ENCODE measurements around the gene SLC4A1.
A peak's percentile ranks its signal among the peaks of the same experiment; 100 is the strongest.
"Not testable (repeated sequence)": the region's sequence is repeated elsewhere in the genome, so short reads cannot be mapped to it uniquely, and the experiment has no call there.

Gene SLC4A1

DNA sequence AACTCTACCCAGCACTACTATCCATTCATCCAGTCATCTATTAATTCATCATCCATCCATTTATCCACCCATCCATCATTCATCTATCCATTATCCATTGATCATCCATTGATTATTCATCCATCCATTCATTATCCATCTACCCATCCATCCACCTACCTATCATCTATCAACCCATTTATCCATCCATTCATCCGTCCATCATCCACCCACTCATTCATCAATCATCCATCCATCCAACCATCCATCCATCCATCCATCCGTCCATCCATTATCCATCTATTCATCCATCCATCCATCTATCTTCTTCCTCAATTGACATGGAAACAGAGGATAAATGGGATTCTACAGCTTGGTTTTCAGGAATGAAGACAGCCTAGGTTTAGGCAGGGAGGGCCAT, 12.0 kb downstream of the SLC4A1 start:
- no peak for DNase-seq

DNA sequence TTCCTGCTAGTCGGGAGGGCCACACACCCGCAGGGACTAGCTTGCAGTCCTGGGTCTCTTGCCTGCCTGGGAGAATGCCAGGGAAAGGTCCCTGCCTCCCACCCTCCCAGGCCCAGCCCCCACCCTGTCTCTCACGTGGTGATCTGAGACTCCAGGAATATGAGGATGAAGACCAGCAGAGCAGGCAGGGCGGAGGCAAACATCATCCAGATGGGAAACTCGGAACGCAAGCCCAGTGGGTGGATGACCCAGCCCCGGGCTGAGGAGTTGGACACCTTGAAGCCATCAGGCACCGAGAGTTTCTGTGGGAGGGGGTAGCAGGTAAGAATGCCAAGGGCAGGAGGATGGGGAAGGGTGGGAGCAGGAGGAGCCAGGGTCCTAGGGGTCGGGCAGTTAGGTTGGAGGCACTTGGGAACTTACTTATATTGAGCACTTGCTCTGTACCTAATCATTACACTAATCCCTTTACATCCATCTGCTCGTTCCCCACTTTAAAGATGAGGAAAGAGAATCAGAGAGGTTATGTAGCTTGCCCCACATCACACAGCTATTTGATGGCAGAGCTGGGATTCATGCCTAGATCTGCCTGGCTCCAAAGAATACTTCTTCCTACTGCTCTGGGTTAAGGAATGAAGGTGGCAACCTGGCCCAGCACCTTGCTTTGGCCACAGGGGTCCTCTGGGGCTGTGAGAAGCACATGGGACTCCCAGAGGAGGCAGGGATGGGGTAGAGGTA, 13.4 kb downstream of the SLC4A1 start:
- DNase-seq = no peak

DNA sequence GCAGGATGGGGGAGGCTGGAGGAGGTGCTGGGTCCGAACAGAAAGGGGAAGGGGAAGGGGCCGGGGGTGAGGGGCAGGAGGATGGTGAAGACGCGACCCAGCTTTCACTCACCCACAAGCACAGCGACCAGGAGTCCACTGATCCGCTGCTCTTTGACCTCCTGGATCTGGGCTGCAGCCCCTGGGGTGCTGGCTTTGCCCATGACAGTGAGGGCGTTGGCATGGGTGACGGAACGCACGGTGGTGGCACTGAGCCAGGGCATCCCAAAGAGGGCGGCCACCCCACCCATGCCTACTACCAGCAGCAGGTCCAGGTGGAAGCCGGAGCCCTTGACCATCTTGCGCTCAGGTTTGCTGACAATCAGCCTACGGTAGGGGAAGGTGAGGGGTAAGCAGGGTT, 14.9 kb downstream of the SLC4A1 start:
- DNase-seq = no peak

DNA sequence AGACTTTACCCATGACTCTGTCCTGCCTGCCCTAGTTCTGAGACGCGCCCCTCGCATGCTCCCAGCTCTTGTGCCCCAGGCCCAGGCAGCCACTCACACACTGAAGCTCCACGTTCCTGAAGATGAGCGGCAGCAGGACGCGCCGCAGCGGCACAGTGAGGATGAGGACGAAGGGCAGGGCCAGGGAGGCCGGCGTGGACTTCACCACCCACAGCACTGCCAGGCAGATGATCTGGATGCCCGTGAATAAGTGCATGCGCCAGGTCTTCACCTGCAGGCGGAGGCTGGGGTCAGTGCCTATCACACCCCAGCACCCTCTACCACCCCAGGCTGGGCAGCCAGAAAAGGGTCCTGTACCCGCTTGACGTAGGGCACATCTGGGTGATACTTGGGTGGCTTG, 16.9 kb downstream of the SLC4A1 start:
- DNase-seq = no peak

DNA sequence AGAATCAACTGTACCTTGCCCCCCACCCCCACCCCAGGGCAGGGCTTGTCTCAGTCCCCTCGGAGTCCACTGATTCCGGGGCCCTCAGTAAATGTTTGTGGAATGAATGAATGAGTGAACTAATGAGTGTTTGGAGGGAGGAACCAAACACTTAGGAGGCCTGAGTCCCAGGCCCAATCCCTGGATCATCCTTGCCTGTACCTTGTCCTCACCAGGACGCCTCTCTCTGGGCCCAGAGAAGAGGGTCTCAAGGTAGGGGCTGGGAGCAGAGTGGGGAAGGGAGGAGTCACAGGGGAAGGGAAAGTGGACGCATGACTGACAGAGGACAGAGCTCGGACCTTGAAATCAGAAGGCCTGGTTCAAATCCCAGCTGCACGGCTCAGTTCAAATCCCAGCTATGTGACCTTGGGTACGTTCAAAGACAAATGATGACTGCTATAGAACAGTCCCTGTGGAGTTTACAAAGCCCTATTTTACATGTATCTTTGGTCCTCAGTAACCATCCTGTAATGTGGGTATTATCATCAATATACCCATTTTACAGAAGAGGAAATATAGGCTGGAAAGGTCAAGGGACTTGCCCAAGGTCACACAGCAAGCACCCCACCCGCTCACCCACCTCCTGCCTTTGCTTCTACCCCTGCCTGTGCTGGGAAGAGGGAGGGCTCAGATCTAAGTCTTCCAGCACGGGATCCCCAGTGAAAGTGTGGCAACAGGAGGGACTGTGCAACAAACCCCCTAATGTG, 18.3 kb downstream of the SLC4A1 start:
- DNase-seq = no peak

DNA sequence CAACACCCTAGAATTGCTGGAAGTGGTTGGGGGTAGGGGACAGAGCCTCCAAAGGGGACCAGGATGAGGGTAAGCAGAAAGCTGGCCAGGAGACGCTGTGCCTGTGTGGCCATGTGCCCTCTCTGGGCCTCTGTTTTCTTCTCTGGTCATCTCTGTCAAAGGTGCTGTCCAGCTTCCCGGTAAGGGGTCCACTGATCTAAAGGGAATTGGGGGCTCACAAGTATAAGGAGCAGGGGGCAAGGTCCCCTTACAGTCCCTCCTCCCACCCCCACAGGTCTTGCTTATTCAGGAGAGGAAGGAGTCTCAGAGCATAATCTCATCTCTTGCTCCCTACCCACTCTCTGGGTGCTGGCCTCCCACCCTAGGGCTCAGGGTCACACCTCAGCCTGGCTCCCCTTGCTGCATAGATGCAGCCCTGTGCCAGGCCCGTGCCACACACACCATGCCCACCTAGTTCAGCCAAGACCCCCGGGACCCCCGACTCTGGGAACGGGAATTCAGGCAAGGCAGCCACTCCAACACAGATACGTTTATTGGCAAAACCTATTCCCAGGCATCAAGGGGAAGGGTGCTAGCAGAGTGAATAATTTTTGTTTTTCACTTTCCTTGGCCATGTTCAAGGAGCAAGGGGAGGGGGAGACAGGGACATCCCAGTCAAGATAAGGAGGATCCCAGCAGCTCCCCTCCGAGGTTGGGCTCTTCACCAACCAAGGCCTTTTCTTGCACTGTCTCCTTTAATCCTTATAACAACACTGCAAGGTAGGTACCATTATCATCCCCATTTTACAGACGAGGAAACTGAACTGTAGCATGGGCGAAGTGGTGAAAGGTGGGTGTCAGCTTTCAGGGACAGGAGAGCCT, 19.8 kb downstream of the SLC4A1 start:
- no peak for DNase-seq

DNA sequence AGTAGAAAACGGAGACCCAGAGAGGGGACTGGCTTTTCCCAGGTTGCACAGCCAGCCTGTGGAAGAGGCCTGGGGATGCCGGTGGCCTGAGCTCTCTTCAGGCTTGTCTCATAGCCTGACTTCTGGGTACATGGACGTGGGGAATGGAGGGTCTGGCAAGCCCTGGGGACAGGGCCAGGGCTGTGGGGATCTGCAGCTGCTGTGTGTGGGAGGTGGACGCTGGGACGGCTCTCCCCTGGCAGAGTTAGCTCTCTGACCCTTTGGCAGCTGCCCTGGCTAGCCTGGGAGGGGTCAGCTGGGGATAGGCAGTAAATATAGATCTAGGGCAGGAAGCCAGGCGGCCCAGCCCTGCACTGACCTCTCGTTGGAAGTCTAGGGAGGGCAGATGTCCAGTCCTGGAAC, 20.5 kb downstream of the SLC4A1 start:
- DNase-seq = no peak

DNA sequence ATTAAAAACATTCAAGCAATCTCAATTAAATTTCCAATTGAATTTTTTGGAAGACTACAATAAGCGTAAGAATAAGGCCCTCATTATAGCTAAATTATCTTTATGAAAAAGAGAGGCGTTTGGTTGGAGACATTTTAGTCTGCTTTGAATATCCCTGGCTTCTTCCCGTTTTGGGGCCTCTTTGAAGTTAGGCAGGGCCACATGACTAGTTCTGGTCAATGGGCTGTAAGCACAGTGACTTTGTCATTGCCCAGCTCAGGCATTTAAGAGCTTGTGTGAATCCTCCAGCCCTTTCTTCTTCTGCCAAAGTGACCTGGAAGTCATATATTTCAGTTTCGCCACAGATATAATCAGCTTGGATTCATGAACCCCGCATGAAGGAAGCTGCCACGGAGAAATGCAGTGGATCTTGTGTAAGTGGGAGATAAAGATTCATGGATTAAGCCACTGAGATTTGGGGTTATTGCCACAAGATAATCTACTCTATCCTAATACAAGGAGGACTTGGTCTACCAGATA, 26.8 kb downstream of the SLC4A1 start:
- no peak for DNase-seq

DNA sequence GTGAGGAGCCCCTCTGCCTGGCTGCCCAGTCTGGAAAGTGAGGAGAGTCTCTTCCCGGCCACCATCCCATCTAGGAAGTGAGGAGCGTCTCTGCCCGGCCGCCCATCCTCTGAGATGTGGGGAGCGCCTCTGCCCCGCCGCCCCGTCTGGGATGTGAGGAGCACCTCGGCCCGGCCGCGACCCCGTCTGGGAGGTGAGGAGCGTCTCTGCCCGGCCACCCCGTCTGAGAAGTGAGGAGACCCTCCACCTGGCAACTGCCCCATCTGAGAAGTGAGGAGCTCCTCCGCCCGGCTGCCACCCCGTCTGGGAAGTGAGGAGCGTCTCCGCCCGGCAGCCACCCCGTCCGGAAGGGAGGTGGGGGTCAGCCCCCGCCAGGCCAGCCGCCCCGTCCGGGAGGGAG, 30.0 kb downstream of the SLC4A1 start:
- not testable (repeated sequence) for DNase-seq

DNA sequence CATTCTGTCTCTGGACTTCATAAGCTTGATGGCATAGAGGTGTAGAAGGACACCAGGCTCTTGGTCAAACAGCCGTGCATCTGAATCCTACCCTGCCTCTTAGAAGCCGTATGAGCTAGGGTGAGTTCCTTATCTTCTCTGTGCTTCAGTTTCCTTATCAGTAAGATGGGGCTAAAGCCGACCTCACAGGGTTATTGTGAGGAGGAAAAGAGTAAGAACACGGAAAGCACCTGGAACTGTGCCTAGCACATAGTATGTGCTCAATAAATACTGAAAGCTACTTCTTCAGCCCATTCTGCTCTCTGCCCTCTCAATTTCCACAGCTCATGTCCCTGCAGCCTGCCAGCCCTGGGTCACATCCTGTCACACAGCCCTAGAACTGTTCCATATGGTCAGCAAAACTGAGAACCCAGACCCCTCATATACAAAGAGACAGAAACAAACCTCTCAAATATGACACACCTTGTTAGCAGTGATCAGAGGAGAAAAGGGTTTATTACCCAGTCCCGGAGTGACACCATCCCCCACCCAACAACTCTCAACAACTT, 31.4 kb downstream of the SLC4A1 start:
- no peak for DNase-seq

DNA sequence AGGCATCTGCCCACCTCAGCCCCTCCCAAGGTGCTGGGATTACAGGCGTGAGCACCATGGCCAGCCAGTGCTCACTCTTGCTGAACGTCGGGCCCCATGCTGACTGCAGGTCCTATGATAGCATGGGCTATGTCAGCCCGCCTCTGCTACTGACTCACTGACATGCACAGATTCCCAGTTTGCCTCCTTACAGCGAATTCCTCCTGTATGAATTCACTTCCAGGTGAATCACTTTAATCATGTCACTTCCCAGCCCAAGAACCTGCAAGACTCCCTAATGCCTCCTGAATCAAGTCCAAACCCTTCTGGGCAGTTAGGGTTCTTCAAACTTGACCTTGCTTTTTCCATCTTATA, 32.4 kb downstream of the SLC4A1 start:
- no peak for DNase-seq

DNA sequence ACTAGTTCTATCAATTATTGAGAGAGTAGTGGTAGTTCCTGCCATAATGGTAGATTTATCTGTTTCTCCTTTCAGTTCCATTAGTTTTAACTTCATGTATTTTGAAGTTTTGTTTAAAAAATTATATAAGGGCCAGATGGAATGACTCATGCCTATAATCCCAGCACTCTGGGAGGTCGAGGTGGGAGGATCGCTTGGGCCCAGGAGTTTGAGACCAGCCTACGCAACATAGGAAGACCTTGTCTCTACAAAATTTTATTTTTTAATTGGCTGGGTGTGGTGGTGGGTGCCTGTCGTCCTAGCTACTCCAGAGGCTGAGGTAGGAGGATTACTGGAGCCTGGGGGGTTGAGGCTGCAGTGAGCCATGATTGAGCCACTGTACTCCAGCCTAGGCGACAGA, 34.4 kb downstream of the SLC4A1 start:
- no peak for DNase-seq

DNA sequence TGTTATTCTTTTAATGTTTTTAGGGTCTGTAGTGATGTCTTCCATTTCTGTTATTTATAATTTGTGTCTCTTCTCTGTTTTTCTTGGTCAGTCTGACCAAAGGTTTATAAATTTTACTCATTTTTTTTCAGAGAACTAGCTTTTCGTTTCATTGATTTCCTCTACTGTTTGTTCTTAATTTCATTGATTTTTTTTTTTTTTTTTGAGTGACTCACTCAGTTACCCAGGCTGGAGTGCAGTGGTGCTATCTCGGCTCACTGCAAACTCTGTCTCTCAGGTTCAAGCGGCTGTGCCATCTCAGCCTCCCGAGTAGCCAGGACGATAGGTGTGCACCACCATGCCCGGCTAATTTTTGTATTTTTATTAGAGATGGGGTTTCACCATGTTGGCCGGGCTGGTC, 35.9 kb downstream of the SLC4A1 start:
- no peak for DNase-seq

DNA sequence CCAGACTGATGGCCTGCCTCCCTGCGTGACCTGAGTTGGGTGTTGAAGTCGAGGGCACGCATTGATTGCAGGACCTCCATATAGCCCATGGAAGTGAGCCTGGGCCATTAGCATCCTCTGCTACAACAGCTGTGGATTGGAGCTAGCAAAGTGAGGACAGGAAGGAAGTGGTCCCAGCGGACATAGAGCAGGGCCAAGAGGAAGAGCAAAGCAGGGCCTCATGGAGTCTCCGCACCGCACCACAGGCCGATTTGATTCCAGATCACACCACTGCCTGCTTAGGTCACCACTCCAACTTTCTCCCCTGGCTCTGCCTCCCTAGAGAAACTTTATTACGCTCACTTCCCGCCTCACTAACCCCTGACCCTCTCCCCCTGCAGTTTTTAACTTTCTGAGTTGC, 37.8 kb downstream of the SLC4A1 start:
- no peak for DNase-seq

DNA sequence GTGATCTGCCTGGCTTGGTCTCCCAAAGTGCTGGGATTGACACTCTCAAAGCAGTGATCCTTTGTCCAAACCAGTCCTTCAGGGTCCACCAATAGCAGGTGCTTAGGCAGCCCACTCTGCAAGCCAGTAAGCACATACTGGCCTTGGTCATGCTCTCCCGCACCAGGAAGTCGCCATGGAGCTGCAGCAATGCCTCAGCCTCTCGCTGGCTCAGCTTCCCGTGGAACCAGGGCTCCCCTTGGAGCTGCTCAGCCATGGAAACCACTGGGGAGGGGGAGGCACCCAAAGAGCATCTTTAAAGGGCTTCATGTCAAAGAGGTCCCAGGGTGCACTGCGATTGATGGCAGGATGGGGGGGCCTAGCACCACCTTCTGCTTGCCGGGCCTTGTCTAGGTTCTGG, 38.8 kb downstream of the SLC4A1 start:
- DNase-seq = no peak

DNA sequence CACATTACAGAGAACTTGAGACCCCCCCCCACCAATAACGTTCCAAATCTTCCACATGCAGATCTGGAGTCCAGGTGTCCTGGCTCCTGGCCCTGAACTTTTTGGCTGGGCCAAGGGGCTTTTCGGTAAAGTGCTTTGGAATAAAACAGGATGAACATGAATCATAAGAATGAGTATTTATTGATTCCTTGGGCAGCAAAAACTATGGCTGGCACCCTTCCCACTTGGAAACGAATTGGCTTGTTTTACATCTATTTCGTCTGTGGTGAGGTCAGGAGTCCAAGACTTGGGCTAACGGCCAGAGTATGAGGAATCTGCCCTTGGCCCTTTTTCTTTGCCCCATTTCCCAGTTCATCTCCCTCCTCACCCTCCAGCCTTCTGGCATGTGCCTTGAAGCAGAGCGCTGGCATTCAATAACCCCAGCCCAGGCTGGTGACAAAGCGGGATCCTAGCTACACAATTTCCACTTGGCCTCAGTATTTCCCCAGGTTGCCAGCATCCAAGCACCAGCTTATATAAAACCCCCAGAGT, 44.3 kb downstream of the SLC4A1 start:
- no peak for DNase-seq

DNA sequence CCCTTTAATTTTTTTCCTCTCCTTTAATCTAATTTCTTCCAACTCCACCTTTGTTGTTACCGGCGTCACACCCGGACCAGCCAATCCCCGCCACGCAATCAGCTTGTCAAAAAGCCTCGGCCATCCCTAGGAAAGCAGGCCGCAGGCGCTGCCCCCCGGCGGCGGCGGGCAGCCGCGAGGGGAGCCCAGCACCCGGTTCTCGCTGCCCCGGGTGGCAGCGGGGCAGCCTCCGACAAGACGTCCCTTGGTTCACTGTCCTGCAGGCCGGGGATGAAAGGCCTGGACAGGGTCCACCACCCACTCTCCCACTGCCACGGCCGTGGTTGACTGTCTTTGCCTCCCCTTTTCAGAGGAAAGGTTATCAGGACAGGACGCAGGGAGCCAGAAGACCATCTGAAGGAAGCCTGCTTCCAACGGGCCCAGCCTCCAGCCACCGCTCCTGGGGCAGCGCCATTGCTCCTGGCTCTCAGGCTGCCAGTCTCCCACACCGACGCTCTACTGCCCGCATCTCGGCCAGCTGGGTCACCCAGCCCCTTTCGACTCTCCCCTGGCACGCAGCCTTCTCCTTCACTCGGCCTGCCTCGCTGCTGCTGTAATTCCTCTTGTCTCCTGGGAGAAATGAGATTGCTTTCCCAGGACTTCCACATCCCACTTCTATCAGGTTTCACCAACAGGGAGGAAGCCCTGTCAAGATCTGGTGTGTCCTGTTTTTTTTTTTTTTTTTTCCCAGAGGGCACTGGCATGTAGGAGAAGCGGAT, 45.6 kb downstream of the SLC4A1 start:
- no peak for DNase-seq

DNA sequence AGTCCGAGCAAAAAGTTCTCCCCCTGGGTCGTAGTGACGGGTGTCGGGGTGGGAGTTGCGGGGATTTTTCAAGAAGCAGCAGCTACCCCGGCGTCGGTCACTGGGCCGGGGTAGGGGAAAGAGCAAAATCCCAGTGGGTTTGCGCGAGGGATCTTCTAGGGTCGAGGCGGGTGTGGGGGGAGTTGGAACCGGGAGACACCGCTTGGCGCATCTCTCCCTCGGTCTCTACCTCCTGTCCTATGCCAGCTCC, 46.1 kb downstream of the SLC4A1 start:
- no peak for DNase-seq

DNA sequence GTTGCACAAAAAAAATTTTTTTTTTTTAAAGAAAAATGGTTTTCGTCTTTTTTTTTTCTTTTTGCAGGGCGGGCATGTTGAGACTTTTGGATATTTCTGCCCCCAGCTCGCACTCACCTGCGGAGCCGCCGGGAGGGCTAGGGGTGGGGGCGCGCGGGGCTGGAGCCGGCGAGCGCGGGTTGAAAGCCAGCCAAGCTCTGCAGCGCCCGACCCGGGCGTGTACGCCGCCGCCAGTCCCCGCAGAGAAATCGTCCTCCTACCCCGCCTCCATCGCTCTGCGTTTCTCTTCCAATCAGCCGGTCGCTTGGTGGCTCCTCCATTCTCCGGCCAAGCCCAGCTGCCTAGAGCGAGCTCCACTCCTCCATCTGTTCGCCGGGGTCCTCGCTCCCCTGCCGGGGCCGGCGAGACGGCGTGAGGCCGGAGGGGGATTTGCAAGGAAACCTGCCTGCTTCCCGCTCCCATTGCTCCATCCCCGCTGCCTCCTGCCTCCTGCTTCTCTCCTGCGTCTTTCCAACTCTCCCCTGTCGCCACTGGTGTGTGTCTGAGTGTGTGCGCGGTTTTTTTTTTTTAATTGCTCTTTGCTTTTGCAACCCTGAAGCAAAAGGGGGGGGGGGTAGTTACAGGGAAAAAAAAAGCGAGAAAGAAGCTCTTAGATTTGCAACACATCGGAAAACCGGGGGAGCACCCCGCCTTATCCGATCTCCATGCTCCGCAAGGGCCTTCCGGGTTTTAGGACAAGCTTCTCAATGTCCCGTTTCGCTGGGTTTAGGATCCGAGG, 46.7 kb downstream of the SLC4A1 start:
- DNase-seq = peak; percentile 61

DNA sequence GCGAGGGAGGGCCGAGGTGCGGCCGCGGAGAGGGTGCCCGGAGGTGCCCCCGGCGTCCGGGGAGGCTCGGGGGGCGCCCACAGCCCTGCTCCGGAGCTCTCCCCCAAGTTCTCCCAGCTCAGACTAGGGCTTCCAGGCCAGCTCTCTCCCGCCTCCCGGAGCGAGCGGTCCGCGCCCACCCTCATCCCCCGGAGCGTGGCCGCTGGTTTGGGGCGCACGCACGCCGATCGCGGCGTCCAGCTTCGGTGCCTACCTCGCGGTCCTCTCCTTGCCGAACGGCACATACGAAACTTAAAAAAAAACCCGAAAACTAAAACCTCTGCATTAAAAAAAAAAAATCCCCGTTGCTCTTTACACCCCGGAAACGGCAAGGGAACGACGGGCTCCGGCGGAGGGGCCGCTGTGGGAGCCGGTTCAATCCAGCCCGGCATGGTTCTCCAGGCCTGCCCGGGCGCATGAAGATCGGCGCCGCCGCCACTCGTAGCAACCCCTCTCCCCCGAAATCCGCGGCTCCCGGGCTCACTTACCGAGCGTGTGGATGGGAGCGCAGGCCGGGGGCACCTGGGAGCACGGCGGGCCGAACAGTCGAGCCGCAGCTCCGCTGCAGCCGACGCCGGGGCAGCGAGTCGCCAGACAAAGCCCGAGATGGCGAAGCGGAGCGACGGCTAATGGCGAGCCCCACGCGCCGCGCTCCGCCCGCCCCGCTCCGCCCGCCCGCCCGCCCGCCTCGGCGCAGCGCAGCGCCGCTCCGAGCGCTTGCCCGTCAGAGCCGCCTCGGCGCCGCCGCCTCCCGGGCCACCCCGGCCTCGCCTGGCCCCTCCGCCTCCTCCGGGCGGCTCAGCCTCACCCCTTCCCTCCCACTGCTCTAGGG, 47.5 kb downstream of the SLC4A1 start:
- DNase-seq = peak; percentile 65
